GM18873 (cell line): Measurements from ENCODE around the gene INPP4B.

ENCODE experiments used
- ATAC-seq: cut with Tn5 transposase; IDR thresholded peaks from one replicate; pipeline ENCODE4 v1.9.1; 2021; ENCODE audit warnings: mild to moderate bottlenecking, moderate library complexity, moderate number of reproducible peaks; ENCODE audit not compliant: unreplicated experiment, low FRiP score

Gene INPP4B

GRCh38 chr4:142596595-142596994 lies 249.5 kb downstream of the INPP4B start:
- no peak for ATAC-seq

GRCh38 chr4:142596121-142596520 lies 250.0 kb downstream of the INPP4B start:
- ATAC-seq: no peak

GRCh38 chr4:142595222-142595871 lies 250.8 kb downstream of the INPP4B start:
- ATAC-seq: no peak

- no peak for ATAC-seq
These were observed 260.7 kb downstream of the INPP4B start for GRCh38 chr4:142585411-142585810.

GRCh38 chr4:142583708-142584107 lies 262.4 kb downstream of the INPP4B start:
- no peak for ATAC-seq

GRCh38 chr4:142582340-142582739 lies 263.8 kb downstream of the INPP4B start:
- no peak for ATAC-seq

GRCh38 chr4:142581881-142582280 lies 264.2 kb downstream of the INPP4B start:
- no peak for ATAC-seq

GRCh38 chr4:142579443-142579842 lies 266.7 kb downstream of the INPP4B start:
- ATAC-seq: no peak

GRCh38 chr4:142574306-142574705 lies 271.8 kb downstream of the INPP4B start:
- no peak for ATAC-seq

GRCh38 chr4:142572071-142572470 lies 274.0 kb downstream of the INPP4B start:
- ATAC-seq: no peak

GRCh38 chr4:142567620-142568451 lies 278.3 kb downstream of the INPP4B start:
- no peak for ATAC-seq

- ATAC-seq: no peak
These were observed 278.9 kb downstream of the INPP4B start for GRCh38 chr4:142567199-142567598.

GRCh38 chr4:142566777-142567176 lies 279.3 kb downstream of the INPP4B start:
- ATAC-seq: no peak

- no peak for ATAC-seq
These were observed 279.9 kb downstream of the INPP4B start for GRCh38 chr4:142566243-142566642.

- no peak for ATAC-seq
These were observed 280.3 kb downstream of the INPP4B start for GRCh38 chr4:142565771-142566170.

- no peak for ATAC-seq
These were observed 282.3 kb downstream of the INPP4B start for GRCh38 chr4:142563682-142564291.

- ATAC-seq: no peak
These were observed 286.1 kb downstream of the INPP4B start for GRCh38 chr4:142559986-142560385.

- ATAC-seq: no peak
These were observed 287.2 kb downstream of the INPP4B start for GRCh38 chr4:142558851-142559250.

GRCh38 chr4:142557239-142557801 lies 288.8 kb downstream of the INPP4B start:
- ATAC-seq: no peak

- no peak for ATAC-seq
These were observed 289.4 kb downstream of the INPP4B start for GRCh38 chr4:142556570-142557238.

- ATAC-seq: no peak
These were observed 290.1 kb downstream of the INPP4B start for GRCh38 chr4:142556048-142556447.
